HepG2 (cell line): ENCODE data around the gene FBXO7. TPM values are rescaled to one million over a fixed set of nuclear protein-coding genes. Genes with fewer than 3 reads are reported as not detected.

Experiments
- GATAD2A ChIP-seq: IDR thresholded peaks from 2 replicates; pipeline ENCODE4 v1.6.1; 2016
- GFI1 ChIP-seq: sonication (generic); formaldehyde crosslinking; IDR thresholded peaks from 2 replicates; pipeline ENCODE4 v1.5.0; 2020; ENCODE audit warnings: missing genetic modification reagents, mild to moderate bottlenecking, borderline replicate concordance
- GZF1 ChIP-seq: sonication (generic); formaldehyde crosslinking; IDR thresholded peaks from 2 replicates; pipeline ENCODE4 v1.5.1; 2020; ENCODE audit warnings: mild to moderate bottlenecking, missing genetic modification reagents
- HDAC6 ChIP-seq: fragments of 200-600 bp; sonication (generic); IDR thresholded peaks from 2 replicates; pipeline ENCODE4 v1.7.0; 2017; ENCODE audit warnings: mild to moderate bottlenecking, antibody characterized with exemption, low read length, low read depth
- HOXA5 ChIP-seq: sonication (generic); formaldehyde crosslinking; IDR thresholded peaks from 2 replicates; pipeline ENCODE4 v1.4.0; 2020; ENCODE audit warnings: missing genetic modification reagents
- JUND ChIP-seq: sonication (generic); formaldehyde crosslinking; IDR thresholded peaks from 2 replicates; pipeline ENCODE4 v1.8.0; 2022; ENCODE audit warnings: mild to moderate bottlenecking, missing genetic modification reagents
- KDM6A ChIP-seq: IDR thresholded peaks from 2 replicates; pipeline ENCODE4 v1.6.1; 2016; ENCODE audit warnings: low read depth
- NCOA2 ChIP-seq: sonication (generic); formaldehyde crosslinking; IDR thresholded peaks from 2 replicates; pipeline ENCODE4 v1.8.0; 2022; ENCODE audit warnings: inconsistent platforms
- NCOR1 ChIP-seq: fragments of 200-600 bp; sonication (generic); IDR thresholded peaks from 2 replicates; pipeline ENCODE4 v1.7.0; 2017; ENCODE audit warnings: antibody characterized with exemption, low read length, borderline replicate concordance
- PHF21A ChIP-seq: sonication (generic); formaldehyde crosslinking; IDR thresholded peaks from 2 replicates; pipeline ENCODE4 v1.5.0; 2020; ENCODE audit warnings: mild to moderate bottlenecking, missing genetic modification reagents
- POLR2A ChIP-seq, 2 experiments: IDR thresholded peaks; 2 replicates each; pipeline ENCODE4 v1.6.1; 2011; ENCODE audit warnings: low read depth in 2 of 2, low read length in 2 of 2, mild to moderate bottlenecking in 1 of 2, moderate library complexity in 1 of 2; ENCODE audit not compliant: insufficient read depth in 1 of 2
- POLR2AphosphoS5 ChIP-seq: IDR thresholded peaks from 2 replicates; pipeline ENCODE4 v1.6.1; 2012; ENCODE audit warnings: low read depth, low read length
- ZBTB38 ChIP-seq: sonication (generic); formaldehyde crosslinking; IDR thresholded peaks from 2 replicates; pipeline ENCODE4 v1.5.1; 2020; ENCODE audit warnings: mild to moderate bottlenecking, missing genetic modification reagents
- ZNF292 ChIP-seq: sonication (generic); formaldehyde crosslinking; IDR thresholded peaks from 2 replicates; pipeline ENCODE4 v1.8.1; 2022; ENCODE audit warnings: mild to moderate bottlenecking, low read depth, missing genetic modification reagents, borderline replicate concordance
- ZNF614 ChIP-seq: IDR thresholded peaks from 2 replicates; pipeline ENCODE4 v1.6.1; 2018; ENCODE audit warnings: missing biosample characterization, missing genetic modification reagents, inconsistent platforms, borderline replicate concordance
- ZNF644 ChIP-seq: IDR thresholded peaks from 2 replicates; pipeline ENCODE4 v1.6.1; 2016; ENCODE audit warnings: low read depth
- ZNF75D ChIP-seq: sonication (generic); formaldehyde crosslinking; IDR thresholded peaks from 2 replicates; pipeline ENCODE4 v1.8.1; 2023; ENCODE audit warnings: missing genetic modification reagents, mild to moderate bottlenecking, borderline replicate concordance
- polyA plus RNA-seq, 8 experiments: library from polyadenylated mRNA; depleted of rRNA in 3 of 8; stranded (reverse) in 7 of 8; unstranded in 1 of 8; fragments of >200 nt; fragmentation: Illumina TruSeq in 4 of 8; extraction: Trizol in 4 of 8; gene quantifications; 2 replicates each; pipeline versions ENCODE4 v1.2.1 to v1.2.3, GENCODE V29; 2011 to 2016; ENCODE audit warnings: low read depth in 4 of 8, missing spikeins in 1 of 8, mixed read lengths in 1 of 8; ENCODE audit not compliant: insufficient read depth in 1 of 8
- total RNA-seq, 5 experiments: library from RNA; depleted of rRNA; stranded (reverse); fragments of >200 nt; fragmentation: Illumina TruSeq; extraction: Trizol; gene quantifications; 2 replicates each; pipeline ENCODE4 v1.2.3, GENCODE V29; 2016; ENCODE audit warnings: low read depth in 1 of 5
- TF ChIP-seq, protein P1 (sequence below): sonication (generic); formaldehyde crosslinking; IDR thresholded peaks from 2 replicates; pipeline ENCODE4 v1.4.0; 2020; ENCODE audit warnings: missing genetic modification reagents

The FBXO7 gene
- total and polyA plus RNA-seq, 2 of the 13 experiments (the other 11 are each of a cell fraction or from before 2014, with no cell fraction given) = 105 to 172 TPM

DNA sequence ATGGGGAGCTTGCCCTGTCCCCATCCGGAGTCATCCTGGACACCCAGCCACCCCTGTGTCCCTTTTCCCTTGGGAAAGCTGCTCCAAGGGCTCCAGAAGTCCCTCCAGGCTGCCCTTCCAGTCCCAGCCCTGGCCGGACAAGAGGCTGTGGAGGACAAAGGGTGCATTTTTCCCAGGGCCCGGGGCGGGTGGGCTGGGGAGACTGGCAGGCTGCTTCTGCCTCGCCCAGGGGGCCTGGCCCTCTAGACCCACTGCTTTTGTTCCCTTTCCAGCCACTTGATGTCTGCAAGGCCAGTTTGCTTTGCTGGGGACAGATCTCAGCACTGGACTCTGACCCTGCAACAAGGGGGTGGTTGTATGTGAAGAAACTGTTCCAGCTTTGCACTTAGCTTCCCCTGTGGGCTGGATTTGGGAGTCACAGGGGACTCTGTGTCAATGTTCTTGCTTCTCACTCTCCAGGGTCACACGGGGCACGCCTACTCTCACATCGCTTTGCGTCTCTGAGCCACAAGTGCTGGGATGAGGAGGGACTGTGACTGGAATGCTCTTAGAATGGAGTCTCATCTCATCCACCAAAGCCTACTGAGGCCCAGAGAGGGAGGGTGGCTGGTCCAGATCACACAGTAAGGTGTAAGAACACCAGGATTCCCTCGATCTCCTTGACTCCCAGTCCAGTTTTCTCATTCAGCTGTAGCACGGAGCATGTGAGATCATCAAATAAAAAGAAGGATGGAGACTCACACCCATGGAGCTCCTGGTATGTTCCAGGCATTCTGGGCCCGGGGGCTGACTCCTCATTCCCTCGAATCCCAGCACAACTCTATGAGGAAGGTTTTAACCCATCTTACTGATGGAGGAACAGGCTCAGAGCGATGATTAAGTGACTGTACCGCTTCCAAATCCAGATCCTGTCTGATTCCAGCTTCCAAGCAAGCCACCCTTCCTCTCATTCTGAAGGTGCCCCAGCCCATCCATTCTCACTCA, 59.9 kb downstream of the FBXO7 start (continued):
- TF ChIP-seq GZF1 (CRISPR knock-in tag) (0 out of 2 replicates have a peak, but pooled peaks have one; percentile 3), GATAD2A (CRISPR knock-in tag) (peak; percentile 79), HDAC6 (no peak), NCOR1 (peak; percentile 36; the same call in 1 of the 2 replicates), GFI1 (CRISPR knock-in tag) (peak; percentile 66; the same call in 1 of the 2 replicates), NCOA2 (CRISPR knock-in tag) (peak; percentile 47; the same call in 1 of the 2 replicates), POLR2A (IDR thresholded peaks at IDR 0.05; ENCODE audit: insufficient read depth in 1 of 2, low read depth in 2 of 2, low read length in 2 of 2) (peak in 1 of 2 experiments; percentile 55; a peak in 2 of 4 replicates), JUND (peak; percentile 24; the same call in 1 of the 2 replicates), HOXA5 (CRISPR knock-in tag) (no peak), ZNF644 (CRISPR knock-in tag) (peak; percentile 61; the same call in 1 of the 2 replicates), ZNF292 (peak; percentile 65; the same call in 1 of the 2 replicates), ZNF75D (CRISPR knock-in tag) (no peak), ZBTB38 (CRISPR knock-in tag) (peak; percentile 26; the same call in 1 of the 2 replicates), POLR2AphosphoS5 (peak; percentile 45; the same call in 1 of the 2 replicates), PHF21A (CRISPR knock-in tag) (peak; percentile 63; the same call in 1 of the 2 replicates), KDM6A (peak; percentile 57; the same call in 1 of the 2 replicates), ZNF614 (CRISPR knock-in tag) (no peak)
- TF ChIP-seq, protein P1, sequence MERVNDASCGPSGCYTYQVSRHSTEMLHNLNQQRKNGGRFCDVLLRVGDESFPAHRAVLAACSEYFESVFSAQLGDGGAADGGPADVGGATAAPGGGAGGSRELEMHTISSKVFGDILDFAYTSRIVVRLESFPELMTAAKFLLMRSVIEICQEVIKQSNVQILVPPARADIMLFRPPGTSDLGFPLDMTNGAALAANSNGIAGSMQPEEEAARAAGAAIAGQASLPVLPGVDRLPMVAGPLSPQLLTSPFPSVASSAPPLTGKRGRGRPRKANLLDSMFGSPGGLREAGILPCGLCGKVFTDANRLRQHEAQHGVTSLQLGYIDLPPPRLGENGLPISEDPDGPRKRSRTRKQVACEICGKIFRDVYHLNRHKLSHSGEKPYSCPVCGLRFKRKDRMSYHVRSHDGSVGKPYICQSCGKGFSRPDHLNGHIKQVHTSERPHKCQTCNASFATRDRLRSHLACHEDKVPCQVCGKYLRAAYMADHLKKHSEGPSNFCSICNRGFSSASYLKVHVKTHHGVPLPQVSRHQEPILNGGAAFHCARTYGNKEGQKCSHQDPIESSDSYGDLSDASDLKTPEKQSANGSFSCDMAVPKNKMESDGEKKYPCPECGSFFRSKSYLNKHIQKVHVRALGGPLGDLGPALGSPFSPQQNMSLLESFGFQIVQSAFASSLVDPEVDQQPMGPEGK (CRISPR knock-in tag) = peak; percentile 85
